T47D (cell line): ENCODE measurements around the gene HSPA12B.

Experiments used
- DNase-seq, 2 experiments: peaks; one replicate each; pipeline versions ENCODE4 v3.0.0 to v3.0.0-alpha.2; 2011 to 2012; ENCODE audit warnings: low read depth in 1 of 2, low spot score in 1 of 2
- JUND ChIP-seq: IDR thresholded peaks from 2 replicates; pipeline ENCODE4 v1.6.1; 2012; ENCODE audit warnings: low read depth
- in situ Hi-C: cut with HindIII; loops from 2 replicates; pipeline ENCODE4 v1.10.0; 2016; ENCODE audit warnings: low sequenced_read_pairs, low pct_unique_long_range_greater_than_20kb

Gene HSPA12B

GRCh38 chr20:3775457-3776108, 43.1 kb downstream of the HSPA12B start:
- in situ Hi-C loops, result no loop called here
- DNase-seq, result no peak
- TF ChIP-seq JUND, result no peak

DNA sequence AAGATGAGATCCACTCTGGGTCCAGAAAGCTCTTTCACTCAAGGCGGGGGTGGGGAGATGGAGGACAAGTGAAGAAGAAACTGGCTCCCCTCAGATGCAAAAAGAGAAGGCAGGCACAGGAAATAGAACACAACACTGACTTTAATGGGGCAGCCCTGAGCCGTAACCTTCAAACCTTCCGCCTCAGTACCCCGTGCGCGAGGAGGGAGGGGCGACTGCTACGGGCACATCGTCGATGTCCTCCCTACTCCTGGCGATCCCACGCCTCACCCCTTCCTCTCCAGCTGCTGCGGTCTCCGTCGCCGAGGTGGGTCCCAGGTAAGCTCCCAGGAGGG, 44.9 kb downstream of the HSPA12B start:
- in situ Hi-C loops, result no loop called here
- no peak for TF ChIP-seq JUND
- DNase-seq, result no peak

- DNase-seq, result peak; percentile 56 to 80
- TF ChIP-seq JUND, result no peak
- in situ Hi-C loops, result no loop called here
Observed at GRCh38 chr20:3777716-3778629, 45.5 kb downstream of the HSPA12B start.

GRCh38 chr20:3778976-3779375, 46.5 kb downstream of the HSPA12B start:
- in situ Hi-C loops, result no loop called here
- DNase-seq, result no peak
- TF ChIP-seq JUND, result no peak

DNA sequence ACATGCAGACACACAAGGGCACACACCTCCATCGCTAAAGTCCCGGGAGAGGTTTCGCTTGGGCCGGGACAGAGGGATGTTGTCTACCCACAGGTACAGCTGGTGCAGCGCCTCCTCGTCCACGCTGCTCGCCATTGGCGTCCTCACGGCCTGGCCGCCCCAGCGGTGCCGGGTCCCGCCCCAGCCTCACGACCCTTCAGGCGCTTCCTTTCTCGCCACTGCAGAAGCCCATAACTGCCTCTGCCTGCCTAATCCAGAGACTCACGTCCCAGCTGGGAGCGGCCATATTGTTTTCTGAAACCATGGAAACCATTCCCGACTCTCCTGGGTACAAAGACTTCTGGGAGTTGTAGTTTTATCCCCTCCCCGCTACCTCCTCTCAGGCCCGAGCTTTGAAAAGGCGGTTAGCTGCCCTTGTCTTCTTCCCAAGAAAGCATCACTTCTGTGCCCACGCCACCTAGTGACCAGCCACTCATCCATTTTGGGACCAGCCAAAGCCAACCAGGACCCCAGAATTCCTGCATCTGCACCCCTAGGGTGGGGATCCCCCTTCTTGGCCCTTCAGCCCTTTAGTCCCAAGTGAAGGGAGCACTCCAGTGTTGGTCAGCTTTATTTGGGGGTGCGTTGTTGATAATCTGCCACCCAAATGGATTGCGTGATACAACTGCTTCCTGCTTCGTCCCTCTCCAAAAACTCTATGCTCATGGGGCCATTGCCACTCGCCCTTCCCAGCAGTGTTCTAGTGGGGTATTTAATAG, 48.8 kb downstream of the HSPA12B start, which contains the start of gene SPEF1:
Gene SPEF1 (minus strand): TSS at position 296 of the 758 bp plus-strand sequence. CDS start 161 bp downstream, at position 135.
- in situ Hi-C loops, result no loop called here

GRCh38 chr20:3782597-3782996, 50.1 kb downstream of the HSPA12B start:
- DNase-seq, result no peak
- in situ Hi-C loops, result no loop called here
- no peak for TF ChIP-seq JUND

More for the DNA sequence above, 48.8 kb downstream of the HSPA12B start, which contains the start of gene SPEF1:
- TF ChIP-seq JUND, result no peak
- peak; percentile 97 to 98 for DNase-seq

DNA sequence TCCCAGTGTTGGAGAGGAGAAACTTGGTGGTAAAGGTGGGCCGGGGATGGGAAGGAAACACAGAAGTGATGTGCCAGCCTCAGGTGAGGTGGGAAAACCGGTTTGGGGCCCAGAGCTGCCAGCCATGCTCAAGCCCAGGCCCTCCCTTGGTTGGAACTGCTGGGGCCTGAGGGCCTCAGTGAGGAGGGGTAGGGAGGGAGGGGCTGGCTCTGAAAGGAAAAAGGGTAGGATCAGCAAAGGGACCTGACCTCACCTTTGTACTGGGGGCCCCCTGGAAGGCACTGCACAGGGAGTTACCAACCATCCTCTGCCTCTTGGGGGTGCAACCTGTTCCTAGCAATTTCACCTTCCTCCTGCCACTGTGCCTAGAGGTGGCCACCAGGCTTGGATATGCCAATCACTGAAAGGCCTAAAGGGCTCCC, 50.6 kb downstream of the HSPA12B start:
- in situ Hi-C loops, result no loop called here
- peak in 1 of 2 experiments; percentile 60 for DNase-seq
- no peak for TF ChIP-seq JUND

- no peak for DNase-seq
- in situ Hi-C loops, result no loop called here
- no peak for TF ChIP-seq JUND
Observed at GRCh38 chr20:3783511-3784195, 51.2 kb downstream of the HSPA12B start.

GRCh38 chr20:3784216-3784853, 51.9 kb downstream of the HSPA12B start:
- TF ChIP-seq JUND, result no peak
- DNase-seq, result no peak
- in situ Hi-C loops, result no loop called here

- no peak for TF ChIP-seq JUND
- DNase-seq, result no peak
- in situ Hi-C loops, result no loop called here
Observed at GRCh38 chr20:3784863-3785239, 52.4 kb downstream of the HSPA12B start.

GRCh38 chr20:3785240-3786125, 53.0 kb downstream of the HSPA12B start:
- TF ChIP-seq JUND, result no peak
- no peak for DNase-seq
- in situ Hi-C loops, result no loop called here
